HepG2 (cell line): ENCODE data around the gene FITM2. TPM values are rescaled to one million over a fixed set of nuclear protein-coding genes. Genes with fewer than 3 reads are reported as not detected.

Experiments
- SNRNP70 ChIP-seq: fragments of 200-400 bp; formaldehyde crosslinking; IDR thresholded peaks from 2 replicates; pipeline ENCODE4 v1.6.1; 2017; ENCODE audit warnings: mild to moderate bottlenecking, low read depth, low read length, moderate library complexity
- ZNF232 ChIP-seq: sonication (generic); formaldehyde crosslinking; IDR thresholded peaks from 2 replicates; pipeline ENCODE4 v1.4.0; 2020; ENCODE audit warnings: missing genetic modification reagents, borderline replicate concordance
- ZNF768 ChIP-seq: sonication (generic); formaldehyde crosslinking; IDR thresholded peaks from 2 replicates; pipeline ENCODE4 v1.4.0; 2020; ENCODE audit warnings: missing genetic modification reagents
- polyA plus RNA-seq, 8 experiments: library from polyadenylated mRNA; depleted of rRNA in 3 of 8; stranded (reverse) in 7 of 8; unstranded in 1 of 8; fragments of >200 nt; fragmentation: Illumina TruSeq in 4 of 8; extraction: Trizol in 4 of 8; gene quantifications; 2 replicates each; pipeline versions ENCODE4 v1.2.1 to v1.2.3, GENCODE V29; 2011 to 2016; ENCODE audit warnings: low read depth in 4 of 8, missing spikeins in 1 of 8, mixed read lengths in 1 of 8; ENCODE audit not compliant: insufficient read depth in 1 of 8
- total RNA-seq, 5 experiments: library from RNA; depleted of rRNA; stranded (reverse); fragments of >200 nt; fragmentation: Illumina TruSeq; extraction: Trizol; gene quantifications; 2 replicates each; pipeline ENCODE4 v1.2.3, GENCODE V29; 2016; ENCODE audit warnings: low read depth in 1 of 5
- TF ChIP-seq, protein P1 (sequence below), 2 experiments: sonication (generic) in 1 of 2; formaldehyde crosslinking in 1 of 2; IDR thresholded peaks; 2 replicates each; pipeline versions ENCODE4 v1.4.0 to v1.6.1; 2016 to 2020; ENCODE audit warnings: borderline replicate concordance in 1 of 2, low read depth in 1 of 2, mild to moderate bottlenecking in 1 of 2, missing genetic modification reagents in 1 of 2
- TF ChIP-seq, protein P2 (sequence below): sonication (generic); formaldehyde crosslinking; IDR thresholded peaks from 2 replicates; pipeline ENCODE4 v1.4.0; 2020; ENCODE audit warnings: missing genetic modification reagents, mild to moderate bottlenecking, borderline replicate concordance

Gene FITM2
- total and polyA plus RNA-seq, 2 of the 13 experiments (the other 11 are each of a cell fraction or from before 2014, with no cell fraction given): 9.6 to 24.5 TPM

DNA sequence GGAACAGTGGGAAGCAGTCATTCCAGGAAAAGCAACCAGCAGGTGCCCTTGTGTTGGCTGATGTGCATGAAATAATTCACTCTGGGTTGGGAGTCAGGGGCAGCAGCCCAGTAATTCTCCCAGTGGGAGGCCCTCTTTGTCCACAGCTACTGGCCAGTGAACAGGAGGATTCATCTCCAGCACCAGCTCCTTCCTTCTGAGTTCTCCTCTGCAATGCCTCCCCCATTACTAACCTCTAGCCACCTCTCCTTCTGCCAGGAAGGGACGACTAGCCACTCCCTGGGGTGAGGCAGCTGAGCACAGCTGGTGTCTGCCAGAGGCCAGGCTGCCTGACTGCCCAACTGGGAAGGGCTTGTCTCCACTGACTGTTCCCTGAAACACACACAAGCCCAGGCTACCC, 13.3 kb upstream of the FITM2 start (continued):
- TF ChIP-seq ZNF232 (CRISPR knock-in tag) (no peak), SNRNP70 (no peak), ZNF768 (CRISPR knock-in tag) (peak; percentile 50; the same call in 1 of the 2 replicates)
- TF ChIP-seq, protein P1, sequence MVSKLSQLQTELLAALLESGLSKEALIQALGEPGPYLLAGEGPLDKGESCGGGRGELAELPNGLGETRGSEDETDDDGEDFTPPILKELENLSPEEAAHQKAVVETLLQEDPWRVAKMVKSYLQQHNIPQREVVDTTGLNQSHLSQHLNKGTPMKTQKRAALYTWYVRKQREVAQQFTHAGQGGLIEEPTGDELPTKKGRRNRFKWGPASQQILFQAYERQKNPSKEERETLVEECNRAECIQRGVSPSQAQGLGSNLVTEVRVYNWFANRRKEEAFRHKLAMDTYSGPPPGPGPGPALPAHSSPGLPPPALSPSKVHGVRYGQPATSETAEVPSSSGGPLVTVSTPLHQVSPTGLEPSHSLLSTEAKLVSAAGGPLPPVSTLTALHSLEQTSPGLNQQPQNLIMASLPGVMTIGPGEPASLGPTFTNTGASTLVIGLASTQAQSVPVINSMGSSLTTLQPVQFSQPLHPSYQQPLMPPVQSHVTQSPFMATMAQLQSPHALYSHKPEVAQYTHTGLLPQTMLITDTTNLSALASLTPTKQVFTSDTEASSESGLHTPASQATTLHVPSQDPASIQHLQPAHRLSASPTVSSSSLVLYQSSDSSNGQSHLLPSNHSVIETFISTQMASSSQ (IDR thresholded peaks at IDR 0.05; ENCODE audit: low read depth): no peak
- TF ChIP-seq, protein P1 (CRISPR knock-in tag; IDR thresholded peaks at IDR 0.05; ENCODE audit: borderline replicate concordance): peak; percentile 25; the same call in 1 of the 2 replicates
- TF ChIP-seq, protein P2, sequence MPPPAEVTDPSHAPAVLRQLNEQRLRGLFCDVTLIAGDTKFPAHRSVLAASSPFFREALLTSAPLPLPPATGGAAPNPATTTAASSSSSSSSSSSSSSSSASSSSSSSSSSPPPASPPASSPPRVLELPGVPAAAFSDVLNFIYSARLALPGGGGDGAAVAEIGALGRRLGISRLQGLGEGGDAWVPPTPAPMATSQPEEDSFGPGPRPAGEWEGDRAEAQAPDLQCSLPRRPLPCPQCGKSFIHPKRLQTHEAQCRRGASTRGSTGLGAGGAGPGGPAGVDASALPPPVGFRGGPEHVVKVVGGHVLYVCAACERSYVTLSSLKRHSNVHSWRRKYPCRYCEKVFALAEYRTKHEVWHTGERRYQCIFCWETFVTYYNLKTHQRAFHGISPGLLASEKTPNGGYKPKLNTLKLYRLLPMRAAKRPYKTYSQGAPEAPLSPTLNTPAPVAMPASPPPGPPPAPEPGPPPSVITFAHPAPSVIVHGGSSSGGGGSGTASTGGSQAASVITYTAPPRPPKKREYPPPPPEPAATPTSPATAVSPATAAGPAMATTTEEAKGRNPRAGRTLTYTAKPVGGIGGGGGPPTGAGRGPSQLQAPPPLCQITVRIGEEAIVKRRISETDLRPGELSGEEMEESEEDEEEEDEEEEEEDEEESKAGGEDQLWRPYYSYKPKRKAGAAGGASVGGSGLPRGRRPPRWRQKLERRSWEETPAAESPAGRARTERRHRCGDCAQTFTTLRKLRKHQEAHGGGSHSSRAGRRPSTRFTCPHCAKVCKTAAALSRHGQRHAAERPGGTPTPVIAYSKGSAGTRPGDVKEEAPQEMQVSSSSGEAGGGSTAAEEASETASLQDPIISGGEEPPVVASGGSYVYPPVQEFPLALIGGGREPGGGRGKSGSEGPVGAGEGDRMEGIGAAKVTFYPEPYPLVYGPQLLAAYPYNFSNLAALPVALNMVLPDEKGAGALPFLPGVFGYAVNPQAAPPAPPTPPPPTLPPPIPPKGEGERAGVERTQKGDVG (CRISPR knock-in tag): no peak
